Colonic mucosa (tissue), 4 donors: ENCODE results near the gene TRMT44. TPM values are rescaled to one million over a fixed set of nuclear protein-coding genes. Genes with fewer than 3 reads are reported as not detected.

Source experiments
- DNase-seq: peaks from one replicate; pipeline ENCODE4 v3.0.0-alpha.2; 2020
- H3K27ac ChIP-seq: fragments of 200-600 bp; one replicate; pipeline ENCODE4 v1.8.0; 2021
- H3K27me3 ChIP-seq: fragments of 200-600 bp; one replicate; pipeline ENCODE4 v1.8.0; 2021
- H3K36me3 ChIP-seq: fragments of 200-600 bp; one replicate; pipeline ENCODE4 v1.8.0; 2021
- H3K4me1 ChIP-seq: fragments of 200-600 bp; one replicate; pipeline ENCODE4 v1.8.0; 2021; ENCODE audit warnings: mild to moderate bottlenecking
- H3K4me3 ChIP-seq: fragments of 200-600 bp; one replicate; pipeline ENCODE4 v1.8.0; 2021
- H3K9ac ChIP-seq, 2 donors: one replicate each; pipeline ENCODE4 v1.7.0; 2013; ENCODE audit warnings: control low read depth in 2 of 2, low read depth in 2 of 2, low read length in 2 of 2
- H3K9me3 ChIP-seq: fragments of 200-600 bp; one replicate; pipeline ENCODE4 v1.8.0; 2021
- intact Hi-C: fragments of 100-400 bp; cut with DNase I; formaldehyde crosslinking; loops from one replicate; pipeline ENCODE4 v1.14.1; 2022
- total RNA-seq, 2 donors: library from RNA; stranded (reverse); fragmentation: NEBNext Ultra II Directional in 1 of 2; extraction: Animal tissue kit (Norgen Biotek cat#: 25700) in 1 of 2; gene quantifications; one replicate each; pipeline ENCODE4 v1.2.1, GENCODE V29; 2021
- TF ChIP-seq, protein P1 (sequence below): fragments of 200-600 bp; IDR thresholded peaks from one replicate; pipeline ENCODE4 v1.8.0; 2022; ENCODE audit warnings: antibody characterized with exemption, mild to moderate bottlenecking
- donor health status: healthy.
- donor health status: DM: no; HTN: no; CAD: no.
- donor health status: DM: no; HTN: no; CAD: no.

TRMT44 gene
- total RNA-seq, 2 donors from 2014 or later: 10.3 to 15.6 TPM

DNA sequence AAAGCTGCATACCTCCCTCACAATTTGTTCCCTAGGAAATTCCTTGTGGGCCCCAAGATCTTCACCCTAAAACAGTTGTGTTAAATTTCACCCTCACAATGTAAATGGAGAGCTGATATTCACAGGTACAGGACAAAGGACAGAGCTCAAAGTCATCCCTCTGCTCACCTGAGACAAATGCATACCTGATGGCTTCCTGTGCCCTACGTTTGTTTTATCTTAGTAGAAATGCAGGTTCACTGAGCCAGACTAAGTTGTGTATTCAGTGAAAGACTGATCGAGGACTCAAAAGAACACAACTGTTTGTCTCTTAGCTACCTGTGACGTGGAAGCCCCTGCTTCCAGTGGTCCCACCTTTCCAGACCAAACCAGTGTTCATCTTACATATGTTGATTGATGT is 53.6 kb downstream of the TRMT44 start:
- no peak for DNase-seq
- no peak overlapping the region for H3K9ac ChIP-seq
- no peaks in the 10 kb centered on the region for H3K9me3 ChIP-seq
- intact Hi-C loops: no loop called here
- H3K36me3 ChIP-seq: no peaks in the 10 kb centered on the region
- TF ChIP-seq, protein P1, sequence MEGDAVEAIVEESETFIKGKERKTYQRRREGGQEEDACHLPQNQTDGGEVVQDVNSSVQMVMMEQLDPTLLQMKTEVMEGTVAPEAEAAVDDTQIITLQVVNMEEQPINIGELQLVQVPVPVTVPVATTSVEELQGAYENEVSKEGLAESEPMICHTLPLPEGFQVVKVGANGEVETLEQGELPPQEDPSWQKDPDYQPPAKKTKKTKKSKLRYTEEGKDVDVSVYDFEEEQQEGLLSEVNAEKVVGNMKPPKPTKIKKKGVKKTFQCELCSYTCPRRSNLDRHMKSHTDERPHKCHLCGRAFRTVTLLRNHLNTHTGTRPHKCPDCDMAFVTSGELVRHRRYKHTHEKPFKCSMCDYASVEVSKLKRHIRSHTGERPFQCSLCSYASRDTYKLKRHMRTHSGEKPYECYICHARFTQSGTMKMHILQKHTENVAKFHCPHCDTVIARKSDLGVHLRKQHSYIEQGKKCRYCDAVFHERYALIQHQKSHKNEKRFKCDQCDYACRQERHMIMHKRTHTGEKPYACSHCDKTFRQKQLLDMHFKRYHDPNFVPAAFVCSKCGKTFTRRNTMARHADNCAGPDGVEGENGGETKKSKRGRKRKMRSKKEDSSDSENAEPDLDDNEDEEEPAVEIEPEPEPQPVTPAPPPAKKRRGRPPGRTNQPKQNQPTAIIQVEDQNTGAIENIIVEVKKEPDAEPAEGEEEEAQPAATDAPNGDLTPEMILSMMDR: no peak
- no peaks in the 10 kb centered on the region for H3K4me1 ChIP-seq
- no peak overlapping the region for H3K27ac ChIP-seq
- no peak overlapping the region for H3K4me3 ChIP-seq
- no peaks in the 10 kb centered on the region for H3K27me3 ChIP-seq

DNA sequence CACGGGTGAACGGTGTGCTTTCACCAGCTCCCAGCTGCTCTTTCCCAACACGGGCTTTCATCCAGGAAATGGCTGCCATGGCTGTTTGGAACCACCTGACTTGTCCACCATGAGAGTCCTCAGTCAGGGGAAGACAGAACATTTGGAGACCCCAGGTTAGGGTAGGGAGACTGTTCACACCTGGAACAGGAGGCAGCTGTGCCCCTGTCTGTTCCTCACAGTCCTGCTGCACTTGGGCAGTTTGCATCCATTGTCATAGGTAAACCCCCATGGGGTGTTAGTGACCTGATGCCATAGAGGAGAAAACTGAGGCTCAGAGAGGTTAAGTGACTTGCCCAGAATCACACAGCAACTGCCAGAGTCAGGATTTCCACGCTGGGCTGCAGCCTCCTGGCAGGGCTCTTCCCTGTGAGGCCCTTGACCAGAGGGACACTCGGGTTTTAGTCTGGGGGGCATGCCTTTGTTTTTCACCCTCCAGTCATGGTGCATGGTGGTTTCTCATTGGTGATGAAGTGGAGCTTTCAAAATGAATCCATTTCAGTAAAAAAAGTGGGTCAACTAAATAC is 54.5 kb downstream of the TRMT44 start:
- Histone ChIP-seq H3K9ac (no peak overlapping the region), H3K4me3 (no peak overlapping the region), H3K27me3 (no peaks in the 10 kb centered on the region), H3K4me1 (no peaks in the 10 kb centered on the region), H3K9me3 (no peaks in the 10 kb centered on the region), H3K27ac (no peak overlapping the region), H3K36me3 (no peaks in the 10 kb centered on the region)
- TF ChIP-seq, protein P1: no peak
- DNase-seq: no peak
- intact Hi-C loops: no loop called here

DNA sequence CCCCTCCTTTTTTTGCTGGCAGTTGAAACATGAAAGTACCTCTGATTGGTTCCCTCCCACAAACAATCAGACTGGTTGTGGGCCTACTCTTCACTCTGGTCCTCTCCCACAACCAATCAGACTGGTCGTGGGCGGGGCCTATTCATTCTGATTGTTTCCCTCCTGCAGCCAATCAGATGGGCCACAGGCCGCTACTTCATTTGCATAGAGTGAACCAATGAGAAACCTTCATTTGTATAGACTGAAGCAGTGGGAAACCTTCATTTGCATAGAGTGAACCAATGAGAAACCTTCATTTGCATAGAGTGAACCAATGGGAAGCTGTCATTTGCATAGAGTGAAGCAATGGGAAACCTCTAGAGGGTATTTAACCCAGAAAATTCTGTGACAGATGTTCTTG is 55.2 kb downstream of the TRMT44 start:
- no peak overlapping the region for H3K9ac ChIP-seq
- H3K27me3 ChIP-seq: no peaks in the 10 kb centered on the region
- H3K4me1 ChIP-seq: no peaks in the 10 kb centered on the region
- no peaks in the 10 kb centered on the region for H3K9me3 ChIP-seq
- intact Hi-C loops: no loop called here
- no peak overlapping the region for H3K4me3 ChIP-seq
- no peak overlapping the region for H3K27ac ChIP-seq
- DNase-seq: no peak
- TF ChIP-seq, protein P1: no peak
- H3K36me3 ChIP-seq: no peaks in the 10 kb centered on the region

DNA sequence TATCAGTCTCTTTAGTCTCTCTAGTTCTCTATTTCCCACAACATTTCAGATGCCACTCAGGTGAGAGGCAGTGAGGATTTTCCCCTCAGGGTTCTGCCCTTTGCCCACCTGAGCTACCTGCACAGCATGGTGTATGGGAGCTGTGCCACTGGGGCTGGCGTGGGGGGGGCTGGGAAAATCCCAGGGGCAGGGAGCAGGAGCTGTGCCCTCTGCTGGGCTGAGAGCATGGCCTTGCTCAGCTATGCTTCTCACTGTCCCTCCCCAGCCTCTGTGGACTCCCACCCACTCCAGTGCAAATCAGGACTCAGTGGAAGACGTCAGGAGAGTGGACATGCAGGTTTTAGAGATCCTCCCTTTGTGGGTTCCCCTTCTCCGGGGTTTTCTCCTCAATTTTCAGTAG is 57.2 kb downstream of the TRMT44 start:
- Histone ChIP-seq H3K4me3 (no peak overlapping the region), H3K9ac (no peak overlapping the region), H3K27me3 (no peaks in the 10 kb centered on the region), H3K27ac (no peak overlapping the region), H3K36me3 (no peaks in the 10 kb centered on the region), H3K9me3 (no peaks in the 10 kb centered on the region), H3K4me1 (no peaks in the 10 kb centered on the region)
- DNase-seq: no peak
- TF ChIP-seq, protein P1: no peak
- intact Hi-C loops: no loop called here

DNA sequence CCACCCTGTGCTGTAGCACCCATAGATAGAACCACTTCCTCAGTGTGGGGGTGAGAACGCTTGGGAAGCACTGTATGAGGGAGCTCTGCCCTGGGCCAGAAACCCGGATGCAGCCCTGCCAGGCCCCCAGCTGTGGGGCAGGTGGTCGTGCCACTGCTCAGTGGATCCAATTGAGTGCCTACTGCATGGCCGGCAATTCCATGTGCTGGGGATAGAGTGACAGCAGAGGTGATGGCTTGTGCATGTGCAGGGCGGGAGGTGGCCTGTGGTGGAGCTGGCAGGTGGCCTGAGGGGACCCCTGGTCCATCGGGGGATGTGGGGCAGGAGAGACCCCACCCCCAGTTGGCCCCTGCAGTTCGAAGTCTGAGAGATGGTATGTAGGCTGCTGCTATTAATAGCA is 60.4 kb downstream of the TRMT44 start:
- H3K4me3 ChIP-seq: no peak overlapping the region
- TF ChIP-seq, protein P1: no peak
- H3K27ac ChIP-seq: no peak overlapping the region
- H3K9me3 ChIP-seq: no peaks in the 10 kb centered on the region
- no peak for DNase-seq
- H3K36me3 ChIP-seq: no peaks in the 10 kb centered on the region
- intact Hi-C loops: no loop called here
- no peak overlapping the region for H3K9ac ChIP-seq
- no peaks in the 10 kb centered on the region for H3K27me3 ChIP-seq
- H3K4me1 ChIP-seq: no peaks in the 10 kb centered on the region
